Measurements from ENCODE around the gene KRTAP9-7. TPM values are rescaled to one million over a fixed set of nuclear protein-coding genes. Genes with fewer than 3 reads are reported as not detected.

Gene KRTAP9-7
- polyA plus RNA-seq, 1 donor from 2014 or later: not detected

DNA sequence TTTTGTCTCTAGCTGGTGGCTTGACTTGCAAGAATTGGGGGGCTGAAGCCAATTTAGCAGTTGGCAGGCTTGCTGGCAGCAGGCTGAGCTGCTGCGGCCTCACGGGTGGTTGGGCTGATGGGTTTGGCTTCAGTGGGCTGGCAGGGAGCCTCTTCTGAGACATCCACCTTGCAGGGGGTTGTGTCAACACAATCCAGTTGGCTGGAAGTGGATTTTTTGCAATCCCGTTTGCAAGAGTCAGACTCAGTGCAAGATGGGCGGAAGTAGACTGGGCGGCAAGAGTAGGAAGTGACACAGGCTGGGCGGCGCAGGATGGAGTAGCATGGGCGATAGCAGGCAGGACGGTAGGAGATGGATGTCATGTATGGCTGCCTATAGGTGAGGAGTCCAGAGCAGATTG lies 32.1 kb downstream of the KRTAP9-7 start:
- no peaks in the 10 kb centered on the region for H4K20me1 ChIP-seq (ENCODE audit: insufficient read depth)
- no peak overlapping the region for H3K9ac ChIP-seq (ENCODE audit: low read length)
- H3K36me3 ChIP-seq (ENCODE audit: insufficient read depth, low read length): no peaks in the 10 kb centered on the region
- no peaks in the 10 kb centered on the region for H3F3A ChIP-seq (ENCODE audit: insufficient read depth, low read length, poor library complexity, severe bottlenecking)
- no peak for TF ChIP-seq RAD21 (conservative IDR thresholded peaks at IDR 0.05)
- TF ChIP-seq SMC3 (conservative IDR thresholded peaks at IDR 0.05; ENCODE audit: poor library complexity): no peak
- TF ChIP-seq EZH2 (IDR thresholded peaks at IDR 0.05; ENCODE audit: borderline replicate concordance, insufficient read depth, low read length, poor library complexity, severe bottlenecking): no peak
- TF ChIP-seq, protein P1, sequence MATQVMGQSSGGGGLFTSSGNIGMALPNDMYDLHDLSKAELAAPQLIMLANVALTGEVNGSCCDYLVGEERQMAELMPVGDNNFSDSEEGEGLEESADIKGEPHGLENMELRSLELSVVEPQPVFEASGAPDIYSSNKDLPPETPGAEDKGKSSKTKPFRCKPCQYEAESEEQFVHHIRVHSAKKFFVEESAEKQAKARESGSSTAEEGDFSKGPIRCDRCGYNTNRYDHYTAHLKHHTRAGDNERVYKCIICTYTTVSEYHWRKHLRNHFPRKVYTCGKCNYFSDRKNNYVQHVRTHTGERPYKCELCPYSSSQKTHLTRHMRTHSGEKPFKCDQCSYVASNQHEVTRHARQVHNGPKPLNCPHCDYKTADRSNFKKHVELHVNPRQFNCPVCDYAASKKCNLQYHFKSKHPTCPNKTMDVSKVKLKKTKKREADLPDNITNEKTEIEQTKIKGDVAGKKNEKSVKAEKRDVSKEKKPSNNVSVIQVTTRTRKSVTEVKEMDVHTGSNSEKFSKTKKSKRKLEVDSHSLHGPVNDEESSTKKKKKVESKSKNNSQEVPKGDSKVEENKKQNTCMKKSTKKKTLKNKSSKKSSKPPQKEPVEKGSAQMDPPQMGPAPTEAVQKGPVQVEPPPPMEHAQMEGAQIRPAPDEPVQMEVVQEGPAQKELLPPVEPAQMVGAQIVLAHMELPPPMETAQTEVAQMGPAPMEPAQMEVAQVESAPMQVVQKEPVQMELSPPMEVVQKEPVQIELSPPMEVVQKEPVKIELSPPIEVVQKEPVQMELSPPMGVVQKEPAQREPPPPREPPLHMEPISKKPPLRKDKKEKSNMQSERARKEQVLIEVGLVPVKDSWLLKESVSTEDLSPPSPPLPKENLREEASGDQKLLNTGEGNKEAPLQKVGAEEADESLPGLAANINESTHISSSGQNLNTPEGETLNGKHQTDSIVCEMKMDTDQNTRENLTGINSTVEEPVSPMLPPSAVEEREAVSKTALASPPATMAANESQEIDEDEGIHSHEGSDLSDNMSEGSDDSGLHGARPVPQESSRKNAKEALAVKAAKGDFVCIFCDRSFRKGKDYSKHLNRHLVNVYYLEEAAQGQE (IDR thresholded peaks at IDR 0.05; ENCODE audit: borderline replicate concordance): no peak
- TF ChIP-seq, protein P2, sequence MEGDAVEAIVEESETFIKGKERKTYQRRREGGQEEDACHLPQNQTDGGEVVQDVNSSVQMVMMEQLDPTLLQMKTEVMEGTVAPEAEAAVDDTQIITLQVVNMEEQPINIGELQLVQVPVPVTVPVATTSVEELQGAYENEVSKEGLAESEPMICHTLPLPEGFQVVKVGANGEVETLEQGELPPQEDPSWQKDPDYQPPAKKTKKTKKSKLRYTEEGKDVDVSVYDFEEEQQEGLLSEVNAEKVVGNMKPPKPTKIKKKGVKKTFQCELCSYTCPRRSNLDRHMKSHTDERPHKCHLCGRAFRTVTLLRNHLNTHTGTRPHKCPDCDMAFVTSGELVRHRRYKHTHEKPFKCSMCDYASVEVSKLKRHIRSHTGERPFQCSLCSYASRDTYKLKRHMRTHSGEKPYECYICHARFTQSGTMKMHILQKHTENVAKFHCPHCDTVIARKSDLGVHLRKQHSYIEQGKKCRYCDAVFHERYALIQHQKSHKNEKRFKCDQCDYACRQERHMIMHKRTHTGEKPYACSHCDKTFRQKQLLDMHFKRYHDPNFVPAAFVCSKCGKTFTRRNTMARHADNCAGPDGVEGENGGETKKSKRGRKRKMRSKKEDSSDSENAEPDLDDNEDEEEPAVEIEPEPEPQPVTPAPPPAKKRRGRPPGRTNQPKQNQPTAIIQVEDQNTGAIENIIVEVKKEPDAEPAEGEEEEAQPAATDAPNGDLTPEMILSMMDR (IDR thresholded peaks at IDR 0.05; ENCODE audit: poor library complexity, severe bottlenecking): no peak
- TF ChIP-seq POLR2AphosphoS5 (IDR thresholded peaks at IDR 0.05): no peak
- no peak for TF ChIP-seq TAF1 (IDR thresholded peaks at IDR 0.05; ENCODE audit: low read depth)
- no peak for TF ChIP-seq EP300 (conservative IDR thresholded peaks at IDR 0.05; ENCODE audit: poor library complexity, severe bottlenecking)
- TF ChIP-seq MXI1 (conservative IDR thresholded peaks at IDR 0.05; ENCODE audit: poor library complexity, severe bottlenecking): no peak
- H3K79me2 ChIP-seq (replicated peaks; ENCODE audit: insufficient read depth, low read length): no peaks in the 10 kb centered on the region
- H3K27me3 ChIP-seq (ENCODE audit: insufficient read depth, low read depth, low read length): no peaks in the 10 kb centered on the region
- H3K27ac ChIP-seq (ENCODE audit: low read length): no peak overlapping the region
- no peak overlapping the region for H3K4me3 ChIP-seq (ENCODE audit: low read length)
- H2AFZ ChIP-seq (ENCODE audit: low read depth, low read length): no peak overlapping the region
- no peak overlapping the region for H3K4me2 ChIP-seq (ENCODE audit: low read length)
- no peaks in the 10 kb centered on the region for H3K9me2 ChIP-seq (ENCODE audit: insufficient read depth, low read length)
- H3K9me3 ChIP-seq (ENCODE audit: low read length): no peaks in the 10 kb centered on the region

DNA sequence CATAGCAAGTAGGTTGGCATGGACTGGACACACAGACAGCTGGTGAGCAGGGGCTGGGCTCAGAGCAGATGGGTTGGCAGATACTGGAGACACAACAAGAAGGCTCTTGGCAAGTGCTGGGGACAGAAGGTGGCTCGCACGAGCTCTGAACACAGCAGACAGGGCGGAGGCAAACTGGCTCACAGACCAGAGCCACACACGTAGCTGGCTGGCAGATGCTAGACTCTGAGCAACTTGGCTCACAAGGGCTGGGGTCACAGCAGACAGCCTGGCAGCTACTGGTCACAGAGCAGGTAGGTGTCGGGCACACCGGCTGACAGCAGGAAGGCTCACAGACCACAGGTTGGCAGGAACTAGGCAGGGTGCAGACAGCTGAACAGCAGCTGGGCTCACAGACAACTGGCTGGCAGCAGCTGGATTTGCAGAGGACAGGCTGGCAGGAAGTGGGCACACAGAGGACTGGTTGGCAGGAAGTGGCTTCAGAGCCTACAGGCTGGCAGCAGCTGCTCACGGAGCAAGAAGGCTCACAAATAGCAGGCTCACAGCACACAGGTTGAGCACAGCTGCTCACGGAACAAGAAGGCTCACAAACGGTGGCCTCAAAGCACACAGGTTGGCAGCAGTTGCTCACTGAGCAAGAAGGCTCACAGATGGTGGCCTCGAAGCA lies 32.9 kb downstream of the KRTAP9-7 start:
- Histone ChIP-seq H3F3A (ENCODE audit: insufficient read depth, low read length, poor library complexity, severe bottlenecking) (no peaks in the 10 kb centered on the region), H3K4me2 (ENCODE audit: low read length) (no peak overlapping the region), H3K9ac (ENCODE audit: low read length) (no peak overlapping the region), H4K20me1 (ENCODE audit: insufficient read depth) (no peaks in the 10 kb centered on the region), H3K9me2 (ENCODE audit: insufficient read depth, low read length) (no peaks in the 10 kb centered on the region), H3K27me3 (ENCODE audit: insufficient read depth, low read depth, low read length) (no peaks in the 10 kb centered on the region), H2AFZ (ENCODE audit: low read depth, low read length) (no peak overlapping the region), H3K9me3 (ENCODE audit: low read length) (no peaks in the 10 kb centered on the region), H3K79me2 (replicated peaks; ENCODE audit: insufficient read depth, low read length) (no peaks in the 10 kb centered on the region), H3K4me3 (ENCODE audit: low read length) (no peak overlapping the region), H3K36me3 (ENCODE audit: insufficient read depth, low read length) (no peaks in the 10 kb centered on the region), H3K27ac (ENCODE audit: low read length) (no peak overlapping the region)
- TF ChIP-seq SMC3 (conservative IDR thresholded peaks at IDR 0.05; ENCODE audit: poor library complexity) (no peak), MXI1 (conservative IDR thresholded peaks at IDR 0.05; ENCODE audit: poor library complexity, severe bottlenecking) (no peak), EP300 (conservative IDR thresholded peaks at IDR 0.05; ENCODE audit: poor library complexity, severe bottlenecking) (no peak), RAD21 (conservative IDR thresholded peaks at IDR 0.05) (no peak), TAF1 (IDR thresholded peaks at IDR 0.05; ENCODE audit: low read depth) (no peak), POLR2AphosphoS5 (IDR thresholded peaks at IDR 0.05) (no peak), EZH2 (IDR thresholded peaks at IDR 0.05; ENCODE audit: borderline replicate concordance, insufficient read depth, low read length, poor library complexity, severe bottlenecking) (no peak)
- TF ChIP-seq, protein P1 (IDR thresholded peaks at IDR 0.05; ENCODE audit: borderline replicate concordance): no peak
- TF ChIP-seq, protein P2 (IDR thresholded peaks at IDR 0.05; ENCODE audit: poor library complexity, severe bottlenecking): no peak
